ENCODE measurements around the gene ERICH2.

Gene ERICH2

DNA sequence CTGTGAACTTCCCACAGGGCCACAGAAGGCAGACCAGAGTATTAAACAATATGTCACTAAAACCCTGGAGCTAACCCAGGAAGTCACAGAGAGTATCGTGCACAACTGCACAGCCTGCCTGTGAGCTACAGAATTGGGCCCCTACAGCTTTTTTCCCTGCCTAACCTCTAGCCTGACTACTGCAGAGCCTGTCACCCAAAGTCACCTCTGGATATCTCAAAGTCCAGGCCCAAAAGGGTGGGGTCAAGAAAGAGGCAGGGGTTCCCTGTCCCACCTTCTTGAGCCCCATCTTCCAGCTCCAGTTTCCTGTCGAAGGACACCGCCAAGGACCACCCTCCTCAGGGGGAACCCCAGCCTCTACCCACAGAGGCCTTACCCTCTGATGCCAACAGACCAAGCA is 60.0 kb downstream of the ERICH2 start:
- H3K4me1 Mint-ChIP-seq: no peaks in the 10 kb centered on the region
- no peak overlapping the region for H3K27ac Mint-ChIP-seq
- no peaks in the 10 kb centered on the region for H3K9me3 Mint-ChIP-seq
- DNase-seq: no peak
- H3K27me3 Mint-ChIP-seq: peaks cover 41% of the 10 kb centered on the region
- no peaks in the 10 kb centered on the region for H3K36me3 Mint-ChIP-seq (ENCODE audit: low read depth)
- H3K4me3 Mint-ChIP-seq: no peak overlapping the region
- no peak for ATAC-seq

DNA sequence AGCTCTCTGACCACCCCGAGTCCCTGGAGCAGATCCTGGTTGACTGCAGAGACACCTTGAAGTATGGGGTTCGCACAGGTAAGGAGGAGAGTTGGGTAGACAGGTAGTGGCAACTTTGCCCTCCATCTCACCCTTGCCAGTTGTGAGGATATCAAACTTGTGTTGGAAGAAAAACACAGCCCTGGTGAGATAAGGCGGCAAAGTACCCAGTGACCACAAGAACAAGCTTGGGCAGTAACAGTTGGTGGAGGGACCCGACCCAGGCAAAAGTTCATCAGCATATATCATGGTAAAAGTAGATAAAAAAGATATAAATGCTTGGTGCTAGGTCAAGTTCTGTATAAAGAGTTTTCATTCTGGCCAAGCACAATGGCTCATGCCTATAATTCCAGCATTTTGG is 60.9 kb downstream of the ERICH2 start:
- no peak overlapping the region for H3K27ac Mint-ChIP-seq
- H3K27me3 Mint-ChIP-seq: peaks cover 34% of the 10 kb centered on the region
- DNase-seq (no peak), ATAC-seq (no peak)
- H3K4me3 Mint-ChIP-seq: no peak overlapping the region
- H3K36me3 Mint-ChIP-seq (ENCODE audit: low read depth): no peaks in the 10 kb centered on the region
- H3K4me1 Mint-ChIP-seq: no peaks in the 10 kb centered on the region
- H3K9me3 Mint-ChIP-seq: no peaks in the 10 kb centered on the region

DNA sequence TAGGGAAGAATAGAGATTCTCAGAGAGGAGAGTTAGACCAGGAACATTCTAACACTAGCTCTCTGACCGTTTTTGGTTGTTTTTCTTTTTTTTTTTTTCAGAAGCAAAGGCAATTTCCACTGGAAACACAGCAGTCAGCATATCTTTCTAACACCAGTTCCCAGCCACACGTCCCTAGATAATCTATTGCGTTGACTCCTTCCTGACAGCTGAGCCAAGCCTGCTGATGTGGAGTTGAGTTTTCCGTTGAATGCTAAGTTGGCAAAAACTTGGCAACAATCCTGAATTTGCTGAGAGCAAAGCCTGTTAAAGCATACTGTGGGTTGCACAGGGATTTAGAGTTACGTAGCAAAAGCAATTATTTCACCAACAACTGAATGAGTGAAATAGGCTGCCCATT is 65.8 kb downstream of the ERICH2 start:
- H3K27me3 Mint-ChIP-seq: peaks cover 8% of the 10 kb centered on the region
- no peaks in the 10 kb centered on the region for H3K9me3 Mint-ChIP-seq
- H3K27ac Mint-ChIP-seq: no peak overlapping the region
- no peak overlapping the region for H3K4me3 Mint-ChIP-seq
- no peaks in the 10 kb centered on the region for H3K36me3 Mint-ChIP-seq (ENCODE audit: low read depth)
- ATAC-seq (no peak), DNase-seq (no peak)
- no peaks in the 10 kb centered on the region for H3K4me1 Mint-ChIP-seq

DNA sequence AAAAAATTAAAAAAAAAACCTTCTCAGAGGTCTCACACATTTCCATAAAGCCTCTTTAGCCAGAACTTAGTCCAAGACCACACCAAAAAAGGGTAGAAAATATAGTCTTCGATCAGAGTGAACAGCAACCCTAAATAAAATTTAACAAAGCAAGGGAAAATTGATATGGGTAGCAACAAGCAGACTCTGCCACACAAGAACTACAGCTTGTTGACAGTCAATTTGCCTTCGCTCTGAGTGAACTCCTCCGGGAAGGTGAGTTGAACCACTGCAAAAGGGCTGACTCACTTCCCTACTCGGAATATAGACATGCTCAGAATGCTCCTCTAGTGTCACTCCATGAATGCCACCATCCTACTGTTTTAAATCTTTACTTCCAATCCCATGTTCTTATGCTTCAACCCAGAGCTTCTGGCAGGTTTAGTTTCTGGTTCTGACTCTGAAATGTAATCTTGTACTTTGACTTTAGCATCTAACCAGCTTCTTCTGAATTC is 70.6 kb downstream of the ERICH2 start:
- no peak for DNase-seq
- no peak overlapping the region for H3K4me3 Mint-ChIP-seq
- no peaks in the 10 kb centered on the region for H3K9me3 Mint-ChIP-seq
- peaks cover 8% of the 10 kb centered on the region for H3K27me3 Mint-ChIP-seq
- no peak overlapping the region for H3K27ac Mint-ChIP-seq
- no peak for ATAC-seq
- no peaks in the 10 kb centered on the region for H3K36me3 Mint-ChIP-seq (ENCODE audit: low read depth)
- peaks cover 31% of the 10 kb centered on the region for H3K4me1 Mint-ChIP-seq

- peaks cover 31% of the 10 kb centered on the region for H3K4me1 Mint-ChIP-seq
- ATAC-seq (no peak), DNase-seq (no peak)
- H3K27ac Mint-ChIP-seq: no peak overlapping the region
- H3K27me3 Mint-ChIP-seq: peaks cover 12% of the 10 kb centered on the region
- no peaks in the 10 kb centered on the region for H3K9me3 Mint-ChIP-seq
- no peaks in the 10 kb centered on the region for H3K36me3 Mint-ChIP-seq (ENCODE audit: low read depth)
- no peak overlapping the region for H3K4me3 Mint-ChIP-seq
Measured at GRCh38 chr2:170842785-170843184, 72.6 kb downstream of the ERICH2 start.

GRCh38 chr2:170843656-170844055 is 73.5 kb downstream of the ERICH2 start:
- Mint-ChIP-seq H3K36me3 (ENCODE audit: low read depth) (no peaks in the 10 kb centered on the region), H3K4me3 (peak overlapping the region; percentile 54), H3K4me1 (peaks cover 31% of the 10 kb centered on the region), H3K27ac (peak overlapping the region; percentile 73), H3K27me3 (peaks cover 9% of the 10 kb centered on the region), H3K9me3 (no peaks in the 10 kb centered on the region)
- peak; percentile 16 for DNase-seq
- peak; percentile 92 for ATAC-seq

DNA sequence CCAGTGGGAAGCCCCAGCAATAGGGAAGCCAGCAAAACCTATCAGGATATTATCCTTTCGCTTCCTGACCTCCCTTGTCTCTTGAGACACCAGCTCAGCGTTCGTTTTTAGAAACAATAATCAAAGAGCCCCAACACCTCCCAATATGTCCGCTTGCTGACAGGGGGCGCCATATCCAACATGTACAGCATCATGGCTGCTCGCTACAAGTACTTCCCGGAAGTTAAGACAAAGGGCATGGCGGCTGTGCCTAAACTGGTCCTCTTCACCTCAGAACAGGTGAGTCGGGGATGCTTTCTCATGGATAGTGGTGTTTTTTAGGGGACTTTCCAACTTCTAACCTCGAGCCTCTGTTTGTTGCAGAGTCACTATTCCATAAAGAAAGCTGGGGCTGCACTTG is 75.2 kb downstream of the ERICH2 start:
- ATAC-seq: no peak
- Mint-ChIP-seq H3K9me3 (no peaks in the 10 kb centered on the region), H3K27me3 (peaks cover 9% of the 10 kb centered on the region), H3K4me3 (no peak overlapping the region), H3K27ac (no peak overlapping the region), H3K4me1 (peaks cover 31% of the 10 kb centered on the region), H3K36me3 (ENCODE audit: low read depth) (no peaks in the 10 kb centered on the region)
- peak; percentile 44 for DNase-seq

DNA sequence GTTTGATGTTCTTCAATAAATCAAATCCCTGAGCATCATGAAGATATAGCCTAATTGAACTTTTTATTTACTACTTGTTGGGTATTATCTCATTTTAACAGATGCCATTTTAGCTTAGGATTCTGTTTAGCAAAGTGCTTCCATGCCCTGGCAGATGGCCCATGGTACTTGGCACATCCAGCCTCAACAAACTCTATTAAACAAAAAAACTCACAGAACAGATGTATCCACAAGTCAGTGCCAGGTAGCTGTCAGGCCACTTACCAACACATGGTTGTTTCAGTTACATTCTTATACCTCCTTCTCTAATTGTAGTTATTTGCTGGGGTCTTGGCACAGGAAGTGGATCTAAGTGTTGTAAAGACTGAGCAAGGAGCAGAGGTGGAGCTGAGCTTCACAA is 76.1 kb downstream of the ERICH2 start:
- ATAC-seq: no peak
- Mint-ChIP-seq H3K27me3 (peaks cover 9% of the 10 kb centered on the region), H3K36me3 (ENCODE audit: low read depth) (no peaks in the 10 kb centered on the region), H3K27ac (no peak overlapping the region), H3K4me1 (peaks cover 31% of the 10 kb centered on the region), H3K9me3 (no peaks in the 10 kb centered on the region), H3K4me3 (no peak overlapping the region)
- no peak for DNase-seq

- DNase-seq (no peak), ATAC-seq (no peak)
- no peak overlapping the region for H3K27ac Mint-ChIP-seq
- H3K27me3 Mint-ChIP-seq: peaks cover 9% of the 10 kb centered on the region
- H3K9me3 Mint-ChIP-seq: no peaks in the 10 kb centered on the region
- H3K4me1 Mint-ChIP-seq: peaks cover 26% of the 10 kb centered on the region
- no peak overlapping the region for H3K4me3 Mint-ChIP-seq
- no peaks in the 10 kb centered on the region for H3K36me3 Mint-ChIP-seq (ENCODE audit: low read depth)
Measured at GRCh38 chr2:170847716-170848115, 77.5 kb downstream of the ERICH2 start.
